HG02840 (cell line): Measurements from ENCODE around the gene ADAM30.

Experiments
- ATAC-seq: cut with Tn5 transposase; IDR thresholded peaks from one replicate; pipeline ENCODE4 v1.9.1; 2021; ENCODE audit warnings: mild to moderate bottlenecking, moderate library complexity, moderate number of reproducible peaks; ENCODE audit not compliant: unreplicated experiment, low FRiP score

Gene ADAM30

DNA sequence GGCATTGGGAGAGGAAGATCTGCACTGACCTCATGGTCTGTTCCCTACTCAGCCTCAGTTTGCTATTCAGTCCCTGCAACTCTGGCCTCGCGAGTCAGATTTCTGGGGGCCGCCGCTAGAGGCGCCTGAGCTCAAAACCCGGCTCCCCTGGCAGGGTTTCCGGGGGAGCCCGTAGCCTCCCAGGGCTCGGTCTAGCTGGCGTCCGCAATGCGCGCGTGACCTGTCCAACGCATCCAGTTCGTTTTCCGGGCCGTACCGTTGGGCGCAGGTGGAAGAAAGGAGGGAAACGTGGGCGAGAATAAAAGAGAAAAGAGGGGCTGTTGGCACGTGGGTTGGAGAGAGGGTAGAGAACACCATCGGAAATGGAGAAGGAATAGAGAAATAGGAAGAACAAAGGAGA lies at the start of gene ADAM30:
Gene ADAM30, minus strand, starts transcription at position 213 of the 400 bp plus-strand sequence. Its CDS starts 179 bp downstream, at position 34.
- no peak for ATAC-seq

DNA sequence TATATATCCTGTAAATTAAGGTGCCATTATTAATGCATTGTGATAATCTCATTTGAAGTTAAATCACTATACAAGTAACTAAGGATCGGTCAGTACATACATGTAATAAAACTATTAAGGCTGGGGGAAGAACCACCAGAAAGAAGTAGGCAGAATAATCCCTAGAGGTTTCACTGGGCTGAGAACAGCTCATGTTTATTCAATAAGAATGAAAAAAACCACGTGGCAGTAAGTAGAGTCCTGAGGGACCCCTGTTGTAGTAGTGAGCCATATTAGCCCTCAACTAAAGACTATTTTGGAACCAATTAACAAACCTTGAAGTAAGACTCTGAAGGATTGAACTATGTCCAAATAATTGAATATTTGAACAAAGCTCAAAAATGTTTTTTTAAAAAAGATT lies 46.9 kb upstream of the ADAM30 start:
- ATAC-seq = no peak

DNA sequence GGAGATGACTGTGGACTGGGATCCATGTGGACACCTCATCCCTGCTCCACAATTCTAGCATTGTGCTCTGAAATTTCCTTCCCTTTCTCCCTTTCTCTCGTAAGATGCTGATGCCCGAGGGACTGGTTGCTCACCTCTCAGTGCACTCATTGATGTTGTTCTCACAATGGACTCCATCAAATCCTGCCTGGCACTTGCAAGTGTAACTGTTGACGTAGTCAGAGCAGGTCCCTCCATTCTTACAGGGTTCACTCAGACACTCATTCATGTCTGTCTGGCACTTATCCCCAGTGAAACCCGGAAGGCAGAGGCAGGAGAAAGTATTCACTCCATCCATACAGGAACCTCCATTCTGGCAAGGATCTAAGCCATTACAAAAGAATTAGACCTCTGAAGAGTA lies 45.1 kb upstream of the ADAM30 start:
- ATAC-seq = no peak

DNA sequence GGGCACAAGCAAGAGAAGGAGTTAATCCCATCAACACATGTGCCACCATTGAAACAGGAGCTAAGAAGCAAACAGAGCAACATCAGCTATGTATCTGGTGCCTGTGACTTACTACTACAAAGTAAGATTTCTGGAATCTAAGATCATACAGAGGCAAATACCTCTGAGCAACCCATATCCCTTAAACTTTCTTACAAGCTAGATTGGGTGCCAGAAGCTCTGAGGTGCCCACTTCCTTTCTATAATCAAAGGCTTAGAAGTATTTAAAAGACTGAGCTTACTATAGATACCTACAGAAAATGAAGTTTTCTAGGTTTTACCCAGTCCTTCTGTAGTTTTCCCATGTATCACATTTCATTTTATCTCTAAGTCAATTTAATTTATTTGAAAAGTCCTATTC lies 44.4 kb upstream of the ADAM30 start:
- no peak for ATAC-seq

DNA sequence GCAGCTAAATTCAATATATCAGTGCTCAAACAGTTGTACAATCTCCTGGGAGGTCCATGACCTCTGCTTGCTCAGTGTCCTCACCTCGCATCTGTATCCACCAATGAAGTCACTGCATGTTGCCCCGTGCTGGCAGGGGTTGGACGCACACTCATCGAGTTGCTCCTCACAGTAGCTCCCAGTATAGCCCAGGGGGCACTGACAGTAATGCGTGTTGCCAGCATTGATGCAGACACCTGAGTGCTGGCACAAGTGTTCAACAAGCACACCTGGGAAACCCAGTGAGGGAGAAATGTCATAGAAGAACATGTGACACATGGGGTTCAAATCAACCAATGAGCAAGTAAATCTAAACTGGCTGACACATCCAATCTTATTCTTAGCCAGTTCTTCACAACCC lies 40.9 kb upstream of the ADAM30 start:
- ATAC-seq = no peak

DNA sequence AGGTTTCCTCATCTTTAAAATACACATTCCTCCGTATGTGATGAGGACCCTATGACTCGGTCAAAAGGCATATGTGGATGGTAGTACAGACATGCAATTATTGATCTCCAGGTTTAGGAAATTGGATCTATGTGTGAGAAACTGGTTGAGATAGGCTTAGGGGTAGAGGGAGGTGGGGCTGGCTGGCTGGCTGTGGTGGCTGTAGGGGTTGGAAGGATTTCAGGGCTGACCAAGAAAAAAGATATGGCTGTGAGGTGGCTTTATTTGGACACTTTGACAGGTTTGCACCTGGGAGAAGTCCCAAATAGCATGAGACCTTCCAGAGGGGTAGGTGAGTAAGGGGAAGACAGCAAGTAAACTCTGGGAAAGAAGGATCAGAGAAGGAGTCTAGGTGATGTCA lies 39.6 kb upstream of the ADAM30 start:
- ATAC-seq = no peak

DNA sequence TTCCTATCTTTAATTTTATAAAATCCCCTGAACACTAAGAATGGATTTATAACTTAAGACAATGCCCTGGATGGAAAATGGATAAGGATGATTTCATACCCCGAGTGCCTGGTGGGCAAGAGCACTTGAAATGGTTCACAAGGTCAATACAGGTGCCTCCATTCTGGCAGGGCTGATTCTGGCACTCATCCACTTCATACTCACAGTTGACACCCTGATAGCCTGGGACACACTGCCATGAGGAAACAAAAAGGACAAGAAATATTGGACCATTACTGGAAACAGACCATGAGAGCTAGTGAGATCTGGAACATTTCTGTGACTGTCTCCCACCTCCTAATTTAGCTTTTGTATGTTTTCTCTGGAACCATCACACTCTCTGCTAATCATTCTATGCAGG lies 39.1 kb upstream of the ADAM30 start:
- no peak for ATAC-seq

DNA sequence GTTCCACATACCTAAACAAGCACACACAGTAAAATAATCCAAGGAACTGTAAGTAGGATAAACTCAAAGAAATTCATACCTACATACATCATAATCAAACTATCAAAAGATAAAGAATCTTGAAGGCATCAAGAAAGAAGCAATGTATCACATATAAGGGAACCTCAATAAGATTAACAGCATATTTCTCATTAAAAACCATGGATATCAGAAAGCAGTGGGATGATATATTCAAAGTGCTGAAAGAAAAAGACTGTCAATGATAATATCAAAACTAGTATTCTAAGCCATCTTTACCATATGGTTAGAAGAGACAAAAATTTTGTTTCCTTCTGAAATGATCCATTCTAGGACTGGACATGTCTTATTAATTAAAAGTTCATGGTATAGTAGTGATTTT lies 37.1 kb upstream of the ADAM30 start:
- no peak for ATAC-seq

DNA sequence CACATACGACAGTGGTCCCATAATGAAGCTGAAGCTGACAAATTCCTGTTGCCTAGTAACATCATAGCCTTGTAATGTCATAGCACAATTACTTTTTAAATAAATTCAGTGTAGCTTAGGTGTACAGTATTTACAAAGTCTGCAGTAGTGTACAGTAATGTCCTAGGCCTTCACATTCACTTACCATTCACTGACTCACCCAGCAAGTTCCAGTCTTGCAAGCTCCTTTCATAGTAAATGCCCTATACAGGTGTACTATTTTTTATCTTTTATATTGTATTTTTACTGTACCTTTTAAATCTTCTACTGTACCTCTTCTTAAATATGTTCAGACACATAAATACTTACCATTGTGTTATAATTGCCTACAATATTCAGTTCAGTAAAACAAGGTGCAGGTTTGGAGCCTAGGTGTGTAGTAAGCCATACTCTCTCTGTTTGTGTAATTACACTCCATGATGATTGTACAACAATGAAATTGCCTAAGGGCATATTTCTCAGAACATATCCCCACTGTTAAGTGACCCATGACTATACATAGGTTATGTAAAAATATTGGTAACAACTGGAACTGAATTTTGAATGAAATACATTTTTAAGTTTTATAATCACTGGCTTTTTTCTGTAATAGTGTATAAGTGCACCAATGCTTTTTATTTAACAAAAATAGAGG lies 33.5 kb upstream of the ADAM30 start:
- no peak for ATAC-seq

DNA sequence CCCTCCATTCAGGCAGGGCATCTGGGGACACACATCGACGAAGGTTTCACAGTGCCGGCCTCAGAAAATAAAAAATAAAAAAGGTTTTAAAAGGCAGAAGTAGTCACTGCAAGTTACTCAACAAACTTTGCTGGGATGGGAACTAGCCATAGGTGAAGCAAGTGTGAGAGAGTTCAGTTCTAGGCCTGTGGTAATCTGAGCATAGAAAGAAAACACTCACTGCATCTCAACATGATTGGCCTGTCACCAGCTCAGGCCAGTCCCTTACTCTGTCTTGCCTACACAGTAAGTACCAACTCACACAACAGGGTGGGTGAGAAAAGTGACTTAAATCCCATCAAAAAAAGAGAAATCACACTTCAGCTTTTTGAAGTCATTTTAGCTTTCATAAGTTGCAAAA lies 30.2 kb upstream of the ADAM30 start:
- ATAC-seq = no peak

DNA sequence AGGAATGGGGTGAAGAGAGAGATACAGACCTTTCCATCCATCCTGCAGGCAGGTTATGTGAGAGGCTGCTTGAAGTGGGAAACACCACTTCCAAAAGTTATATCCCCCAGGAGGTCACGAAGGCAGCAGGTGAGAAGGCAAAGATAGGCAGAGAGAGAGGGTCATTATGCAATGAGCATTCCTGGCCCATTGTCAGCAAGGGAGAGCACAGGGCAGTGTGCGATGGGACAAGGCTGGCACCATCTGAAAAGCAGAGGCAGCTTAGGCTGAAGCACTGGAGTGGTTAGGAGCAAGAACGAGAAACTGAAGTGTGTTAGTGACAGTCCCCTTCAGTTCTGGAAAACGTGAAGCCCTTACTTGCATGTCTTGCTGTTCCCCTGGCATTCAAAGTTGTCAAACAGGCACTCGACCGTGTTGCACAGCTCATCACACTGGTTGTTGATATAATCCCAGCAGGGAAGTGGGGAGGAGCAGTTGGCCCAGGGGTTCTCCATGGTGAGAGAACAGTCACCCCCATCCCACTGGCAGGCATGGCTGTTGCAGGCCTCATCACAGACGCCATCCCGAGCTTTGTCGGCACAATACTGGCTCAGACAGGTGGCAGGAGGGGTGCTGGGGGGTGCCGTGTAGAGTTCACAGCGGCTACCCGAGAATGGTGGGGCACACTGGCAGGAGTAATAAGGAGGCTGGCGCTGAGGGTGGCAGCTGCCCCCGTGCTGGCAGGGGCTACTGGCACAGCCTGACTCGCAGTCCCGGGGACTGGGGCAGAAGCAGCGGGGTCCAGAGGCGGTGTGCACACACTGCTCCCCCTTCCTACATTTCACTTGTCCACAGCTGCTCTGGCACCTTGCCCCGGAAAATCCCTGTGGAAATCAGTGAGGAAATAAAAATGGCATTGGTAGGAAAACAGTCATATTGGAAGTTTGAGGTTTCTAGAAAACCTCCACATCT lies 28.9 kb upstream of the ADAM30 start:
- ATAC-seq = no peak

DNA sequence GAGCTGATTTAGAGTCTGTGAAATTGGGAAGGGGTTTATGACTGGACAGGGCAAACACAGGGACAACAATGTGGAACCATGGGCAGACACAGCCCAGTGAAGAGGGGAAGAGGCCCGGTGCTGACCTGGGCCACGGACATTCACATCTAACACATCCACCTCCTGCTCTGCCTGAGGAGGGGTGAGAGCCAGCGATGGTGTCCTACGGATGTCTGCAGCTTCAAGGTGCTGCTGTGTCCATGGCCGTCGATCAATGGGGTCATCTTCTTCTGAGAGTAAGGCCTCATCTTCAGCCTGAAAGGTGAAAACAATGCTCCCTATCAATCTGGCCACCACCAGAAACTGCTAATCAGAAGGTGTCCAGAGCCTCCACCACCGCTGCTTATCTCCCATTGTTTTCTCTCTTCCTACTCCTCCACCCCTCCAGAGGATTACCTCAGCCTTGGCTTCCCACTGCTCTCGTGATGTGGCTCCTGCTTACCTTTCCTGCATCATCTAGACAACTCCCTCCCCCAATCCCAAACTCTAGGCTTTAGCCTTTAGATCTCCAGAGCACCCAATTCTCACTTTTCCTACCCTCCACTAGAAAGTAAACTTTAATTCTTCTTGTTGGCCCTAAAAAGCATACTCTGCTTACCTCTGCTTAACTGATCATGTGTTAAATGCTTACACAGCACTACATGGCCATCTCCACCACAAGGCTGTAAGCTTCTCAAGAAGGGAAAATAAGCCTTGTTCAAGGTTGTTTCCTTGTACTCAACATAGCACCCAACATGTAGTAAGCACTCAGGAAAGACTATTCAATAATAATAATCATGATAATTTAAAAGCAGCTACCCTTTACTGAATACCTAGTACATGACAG lies 24.0 kb upstream of the ADAM30 start:
- no peak for ATAC-seq

DNA sequence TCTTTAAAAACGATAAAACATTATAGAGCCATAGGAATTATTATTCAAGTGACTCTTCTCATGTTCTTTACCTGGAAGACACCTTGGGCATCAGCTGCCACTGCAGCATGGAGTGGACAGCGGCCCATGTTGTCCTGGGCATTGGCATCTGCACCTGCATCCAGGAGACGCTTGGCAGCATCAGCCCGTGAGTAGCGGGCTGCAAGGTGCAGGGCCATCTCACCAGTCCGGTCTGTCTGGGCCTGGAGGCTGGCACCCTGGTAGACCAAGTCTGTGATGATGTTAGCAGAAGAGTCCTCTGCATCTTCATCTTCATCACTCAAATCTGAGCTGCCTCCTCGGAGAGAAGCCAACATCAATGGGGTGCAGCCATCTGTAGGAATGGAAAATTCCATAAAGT lies 22.9 kb upstream of the ADAM30 start:
- no peak for ATAC-seq

DNA sequence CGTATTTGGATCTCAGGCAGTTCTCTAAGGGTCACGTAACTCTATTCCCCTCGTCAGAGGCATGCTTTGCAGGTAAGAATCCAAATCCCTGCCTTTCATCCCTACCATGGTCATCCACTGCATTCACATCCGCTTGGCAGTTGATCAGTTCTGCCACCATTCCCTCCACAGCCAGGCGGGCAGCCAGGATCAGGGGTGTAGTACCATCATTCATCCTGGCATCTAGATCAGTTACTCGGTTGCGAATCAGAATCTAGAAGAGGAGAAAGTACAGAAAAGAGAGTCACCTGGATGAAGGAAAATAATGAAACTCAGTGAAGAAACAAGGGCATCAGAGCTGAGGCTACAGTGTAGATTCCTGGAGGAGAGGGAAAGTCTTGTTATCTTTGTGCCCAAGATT lies 22.0 kb upstream of the ADAM30 start:
- no peak for ATAC-seq

DNA sequence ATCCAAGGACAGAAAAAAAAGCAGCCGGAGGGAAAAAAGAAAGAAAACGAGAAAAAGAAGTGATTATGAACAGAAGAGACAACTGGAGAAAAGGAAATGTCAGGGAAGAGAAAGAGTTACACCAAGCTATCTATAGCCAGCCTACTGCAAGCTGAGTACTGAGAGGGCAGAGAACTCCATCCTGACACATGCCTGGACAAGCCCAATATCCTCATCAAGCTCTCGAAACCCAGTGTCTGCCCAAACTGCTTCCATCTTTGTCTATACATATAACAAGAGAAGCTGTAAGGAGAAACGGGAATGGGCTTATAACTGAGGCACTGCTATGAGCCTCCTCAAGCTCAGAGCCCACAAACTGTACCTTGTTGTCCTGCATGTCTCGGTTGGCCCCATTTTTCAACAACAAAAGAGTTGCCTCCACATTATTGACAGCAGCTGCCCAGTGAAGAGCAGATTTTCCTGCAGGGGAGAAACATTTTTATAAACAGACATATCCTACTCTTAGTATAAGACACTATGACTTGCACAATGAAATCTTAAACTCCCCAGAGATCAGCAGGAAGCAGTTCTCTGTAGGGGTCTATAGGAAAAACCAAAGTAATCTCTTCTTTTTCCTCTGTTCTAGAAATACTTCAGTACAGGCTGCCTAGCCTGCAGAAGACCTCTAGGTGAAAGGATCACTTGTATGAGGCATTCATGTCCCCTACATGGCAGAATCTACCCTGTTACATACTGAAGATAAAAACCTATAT lies 21.2 kb upstream of the ADAM30 start:
- ATAC-seq = no peak

DNA sequence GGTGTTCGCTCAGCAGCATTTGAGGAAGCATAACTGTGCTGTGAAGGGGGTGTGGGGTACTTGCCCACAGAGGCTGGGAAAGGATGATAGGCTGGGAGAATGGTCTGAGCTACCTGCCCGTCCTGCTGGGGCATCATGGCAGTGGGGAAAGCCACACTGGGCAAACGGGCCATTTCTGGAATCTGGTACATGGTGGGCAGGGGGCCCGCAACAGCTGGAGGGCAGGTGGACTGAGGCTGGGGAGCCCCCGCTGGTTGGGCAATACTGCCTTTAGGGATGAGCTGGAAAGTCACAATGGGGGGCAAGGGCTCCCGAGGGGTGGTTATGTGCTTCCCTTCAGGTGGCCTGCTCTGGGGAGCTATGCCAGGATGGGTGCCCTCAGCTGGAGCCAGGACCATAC lies 19.2 kb upstream of the ADAM30 start:
- no peak for ATAC-seq

DNA sequence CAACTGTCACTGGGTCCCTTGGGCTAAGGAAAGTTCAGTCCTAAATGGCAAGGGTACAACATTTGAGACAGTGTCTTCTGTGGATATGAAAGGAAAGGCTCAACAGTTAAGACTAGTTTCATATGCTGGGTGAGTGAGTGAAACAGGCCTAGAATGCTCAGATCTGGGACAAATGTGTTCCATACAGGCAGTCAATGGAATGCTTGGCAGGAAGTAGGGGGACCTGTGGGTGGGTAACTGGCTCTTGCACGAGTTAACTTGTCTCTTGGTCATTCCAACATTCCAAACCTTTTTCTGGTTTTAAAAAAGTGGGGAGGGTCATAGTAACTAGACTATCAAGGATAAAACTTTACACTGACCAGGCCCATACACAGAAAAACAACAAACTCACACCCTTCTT lies 17.8 kb upstream of the ADAM30 start:
- no peak for ATAC-seq

DNA sequence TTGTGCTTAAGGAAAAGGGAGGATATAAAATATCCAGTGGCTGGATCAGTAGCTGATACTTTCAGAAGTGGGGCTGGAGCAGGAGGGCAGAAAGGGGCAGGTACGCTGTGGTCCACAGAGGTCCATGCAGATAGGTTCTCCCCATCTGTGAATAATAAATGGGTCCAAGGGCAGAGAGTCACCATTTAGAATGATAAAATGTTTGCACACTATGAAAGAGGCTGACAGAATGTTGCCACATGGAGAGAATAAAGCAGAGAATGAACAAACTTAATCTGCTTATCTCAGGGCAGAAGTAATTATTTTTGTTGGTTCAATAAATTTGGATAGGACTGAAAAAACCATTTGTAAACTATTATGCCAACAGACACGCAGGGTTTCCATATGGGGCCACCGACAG lies 16.6 kb upstream of the ADAM30 start:
- ATAC-seq = no peak

DNA sequence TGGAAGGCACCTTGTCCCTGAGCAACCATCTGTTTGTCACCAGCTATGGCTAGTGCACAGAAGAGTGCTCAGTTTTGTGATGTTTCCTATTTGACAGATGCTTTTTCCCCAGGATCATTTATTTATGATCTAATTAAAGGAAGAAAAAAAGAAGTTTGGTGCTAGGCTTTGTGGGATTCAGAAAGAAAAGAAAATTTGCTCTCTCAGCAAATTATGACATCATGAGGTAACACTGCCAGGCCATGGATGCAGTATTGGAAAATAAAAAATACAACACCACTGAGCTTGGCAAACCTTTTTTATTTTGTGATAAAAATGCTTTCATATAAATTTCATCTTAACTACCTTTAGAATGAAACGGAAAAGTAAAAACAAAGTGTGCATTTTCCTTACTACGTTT lies 15.5 kb upstream of the ADAM30 start:
- no peak for ATAC-seq

DNA sequence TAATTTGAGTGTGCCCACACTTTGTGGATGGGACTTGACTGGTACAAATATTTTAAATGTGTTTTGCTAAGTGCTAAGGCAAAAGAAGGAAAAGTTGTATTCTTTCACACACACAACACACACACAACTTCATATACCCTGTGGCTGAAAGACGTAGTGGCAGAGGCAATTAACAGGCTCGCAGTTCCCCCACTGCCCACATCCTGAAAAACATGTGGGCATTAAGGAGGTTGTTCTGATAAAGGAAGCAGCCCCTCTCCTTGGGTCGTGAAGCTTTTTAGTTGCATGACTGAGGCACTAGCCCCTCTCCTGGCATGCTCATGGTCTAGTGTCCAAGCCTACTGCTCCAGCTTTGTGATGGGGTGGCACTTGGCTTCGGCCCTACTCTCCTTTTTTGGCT lies 14.3 kb upstream of the ADAM30 start:
- ATAC-seq = no peak
